ENCODE data around the gene ZBTB45. TPM values are rescaled to one million over a fixed set of nuclear protein-coding genes. Genes with fewer than 3 reads are reported as not detected.
A peak's percentile ranks its signal among the peaks of the same experiment; 100 is the strongest.

The ZBTB45 gene
- total RNA-seq, 1 donor from 2014 or later: 2.2 TPM

DNA sequence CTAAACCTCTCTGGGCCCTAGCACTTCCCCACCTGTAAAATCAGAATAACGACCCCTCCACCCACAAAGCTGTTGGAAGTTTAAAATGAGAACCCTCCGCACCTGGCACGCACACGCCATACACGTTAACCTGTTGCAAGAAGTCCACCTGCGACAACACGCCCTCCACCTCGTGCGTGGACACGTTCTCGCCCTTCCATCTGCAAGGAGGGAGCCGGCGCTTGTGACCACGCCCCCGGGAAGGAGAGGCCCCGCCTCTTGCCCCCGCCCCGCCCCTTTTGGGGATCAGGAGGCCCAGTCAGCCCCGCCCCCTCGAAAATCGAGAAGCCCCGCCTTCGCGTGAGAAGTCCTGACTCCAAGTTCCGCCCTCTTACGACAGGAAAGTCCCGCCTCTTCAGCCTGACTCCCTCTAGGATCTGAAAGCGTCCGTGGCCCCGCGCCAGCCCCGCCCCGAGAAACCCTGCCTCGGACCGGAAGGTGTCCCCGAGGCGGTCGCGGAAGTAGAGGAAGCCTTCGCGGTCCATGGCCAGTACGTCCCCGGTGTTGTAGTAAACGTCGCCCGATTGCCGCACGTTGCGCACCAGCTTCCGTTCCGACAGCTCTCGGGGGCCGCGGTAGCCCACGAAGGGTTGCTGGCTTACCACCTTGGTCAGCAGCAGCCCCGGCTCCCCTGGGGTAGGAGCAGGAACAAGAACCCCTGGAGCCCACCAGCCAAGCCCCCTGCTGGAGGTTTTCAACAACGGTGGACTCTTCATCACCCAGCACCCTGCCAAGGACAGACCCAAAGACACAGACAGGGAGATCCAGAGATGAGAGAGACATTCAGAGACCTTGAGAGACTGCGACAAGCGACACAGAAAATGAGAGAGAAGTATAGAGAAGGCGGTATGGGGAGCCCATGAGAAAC, 20.3 kb downstream of the ZBTB45 start:
- H3K4me3 ChIP-seq: peak overlapping the region; percentile 68
- TF ChIP-seq EZH2 (IDR thresholded peaks at IDR 0.05): peak; percentile 13
- TF ChIP-seq, protein P1, sequence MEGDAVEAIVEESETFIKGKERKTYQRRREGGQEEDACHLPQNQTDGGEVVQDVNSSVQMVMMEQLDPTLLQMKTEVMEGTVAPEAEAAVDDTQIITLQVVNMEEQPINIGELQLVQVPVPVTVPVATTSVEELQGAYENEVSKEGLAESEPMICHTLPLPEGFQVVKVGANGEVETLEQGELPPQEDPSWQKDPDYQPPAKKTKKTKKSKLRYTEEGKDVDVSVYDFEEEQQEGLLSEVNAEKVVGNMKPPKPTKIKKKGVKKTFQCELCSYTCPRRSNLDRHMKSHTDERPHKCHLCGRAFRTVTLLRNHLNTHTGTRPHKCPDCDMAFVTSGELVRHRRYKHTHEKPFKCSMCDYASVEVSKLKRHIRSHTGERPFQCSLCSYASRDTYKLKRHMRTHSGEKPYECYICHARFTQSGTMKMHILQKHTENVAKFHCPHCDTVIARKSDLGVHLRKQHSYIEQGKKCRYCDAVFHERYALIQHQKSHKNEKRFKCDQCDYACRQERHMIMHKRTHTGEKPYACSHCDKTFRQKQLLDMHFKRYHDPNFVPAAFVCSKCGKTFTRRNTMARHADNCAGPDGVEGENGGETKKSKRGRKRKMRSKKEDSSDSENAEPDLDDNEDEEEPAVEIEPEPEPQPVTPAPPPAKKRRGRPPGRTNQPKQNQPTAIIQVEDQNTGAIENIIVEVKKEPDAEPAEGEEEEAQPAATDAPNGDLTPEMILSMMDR (IDR thresholded peaks at IDR 0.05): peak; percentile 50
- no peak for TF ChIP-seq EZH2phosphoT487 (IDR thresholded peaks at IDR 0.05)
- peak overlapping the region; percentile 98 for H3K4me2 ChIP-seq
- H3K9ac ChIP-seq: peak overlapping the region; percentile 65
- H3K27me3 ChIP-seq: no peaks in the 10 kb centered on the region
- H3K4me1 ChIP-seq: peaks cover 4% of the 10 kb centered on the region
- H3K79me2 ChIP-seq (ENCODE audit: low read depth): peaks cover 6% of the 10 kb centered on the region
- no peaks in the 10 kb centered on the region for H4K20me1 ChIP-seq (ENCODE audit: low read depth)
- Mint-ChIP-seq H3K4me1 (peaks cover 11% of the 10 kb centered on the region), H3K27ac (peak overlapping the region; percentile 1), H3K4me3 (peak overlapping the region; percentile 84), H3K36me3 (no peaks in the 10 kb centered on the region), H3K27me3 (ENCODE audit: insufficient read depth, low read depth) (peaks cover 7% of the 10 kb centered on the region), H3K9me3 (peaks cover 6% of the 10 kb centered on the region)
- no peaks in the 10 kb centered on the region for H3K9me3 ChIP-seq (ENCODE audit: low read depth)
- peak overlapping the region; percentile 60 for H3K27ac ChIP-seq
- no peaks in the 10 kb centered on the region for H3K36me3 ChIP-seq
- peak overlapping the region; percentile 88 for H2AFZ ChIP-seq (replicated peaks)
- peaks cover 6% of the 10 kb centered on the region for H3F3A ChIP-seq (ENCODE audit: low read depth)
- peak; percentile 100 for DNase-seq (ENCODE audit: low spot score)

DNA sequence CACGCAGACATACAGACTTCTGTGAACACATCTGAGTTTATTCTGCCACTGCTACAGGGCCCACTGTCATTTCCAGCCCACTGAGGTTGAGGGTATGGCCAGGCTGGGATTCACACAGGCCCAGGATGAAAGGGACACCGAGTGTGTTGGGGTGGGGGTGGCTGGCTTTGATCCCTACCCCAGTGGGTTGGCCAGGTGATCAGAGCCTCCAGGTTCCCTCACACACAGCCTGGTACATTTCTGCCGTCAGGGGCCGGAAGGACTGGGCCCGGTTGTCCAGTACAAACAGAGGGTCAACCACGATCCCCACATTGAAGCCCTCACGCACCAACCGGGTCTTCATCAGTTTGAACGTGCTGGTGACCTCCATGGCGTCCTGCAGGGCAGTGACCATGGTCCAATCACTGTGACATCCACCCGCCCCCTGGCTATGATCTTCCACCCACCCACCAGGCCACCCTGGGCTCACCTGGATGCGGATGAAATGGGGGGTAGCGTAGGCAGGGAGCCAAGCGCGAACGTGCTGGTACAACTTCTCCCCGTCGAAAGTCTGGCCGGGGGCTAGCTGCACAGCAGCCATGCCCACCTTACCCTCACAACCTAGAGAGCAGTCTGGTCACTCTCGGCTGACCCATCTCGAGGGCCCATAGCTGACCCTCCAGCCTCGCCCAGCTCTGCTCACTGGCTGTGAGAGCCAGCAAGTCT, 21.1 kb downstream of the ZBTB45 start:
- H3K79me2 ChIP-seq (ENCODE audit: low read depth): peaks cover 6% of the 10 kb centered on the region
- H3F3A ChIP-seq (ENCODE audit: low read depth): peaks cover 6% of the 10 kb centered on the region
- peak overlapping the region; percentile 88 for H2AFZ ChIP-seq (replicated peaks)
- H3K9me3 Mint-ChIP-seq: peaks cover 6% of the 10 kb centered on the region
- no peaks in the 10 kb centered on the region for H4K20me1 ChIP-seq (ENCODE audit: low read depth)
- H3K4me1 Mint-ChIP-seq: peaks cover 11% of the 10 kb centered on the region
- peaks cover 4% of the 10 kb centered on the region for H3K4me1 ChIP-seq
- H3K4me3 Mint-ChIP-seq: peak overlapping the region; percentile 84
- DNase-seq (ENCODE audit: low spot score): no peak
- peak overlapping the region; percentile 68 for H3K4me3 ChIP-seq
- H3K27me3 ChIP-seq: no peaks in the 10 kb centered on the region
- no peak for TF ChIP-seq EZH2 (IDR thresholded peaks at IDR 0.05)
- TF ChIP-seq, protein P1 (IDR thresholded peaks at IDR 0.05): no peak
- no peak for TF ChIP-seq EZH2phosphoT487 (IDR thresholded peaks at IDR 0.05)
- H3K27ac ChIP-seq: no peak overlapping the region
- H3K36me3 ChIP-seq: no peaks in the 10 kb centered on the region
- peaks cover 7% of the 10 kb centered on the region for H3K27me3 Mint-ChIP-seq (ENCODE audit: insufficient read depth, low read depth)
- no peaks in the 10 kb centered on the region for H3K36me3 Mint-ChIP-seq
- H3K4me2 ChIP-seq: peak overlapping the region; percentile 98
- H3K9ac ChIP-seq: no peak overlapping the region
- H3K27ac Mint-ChIP-seq: no peak overlapping the region
- no peaks in the 10 kb centered on the region for H3K9me3 ChIP-seq (ENCODE audit: low read depth)

DNA sequence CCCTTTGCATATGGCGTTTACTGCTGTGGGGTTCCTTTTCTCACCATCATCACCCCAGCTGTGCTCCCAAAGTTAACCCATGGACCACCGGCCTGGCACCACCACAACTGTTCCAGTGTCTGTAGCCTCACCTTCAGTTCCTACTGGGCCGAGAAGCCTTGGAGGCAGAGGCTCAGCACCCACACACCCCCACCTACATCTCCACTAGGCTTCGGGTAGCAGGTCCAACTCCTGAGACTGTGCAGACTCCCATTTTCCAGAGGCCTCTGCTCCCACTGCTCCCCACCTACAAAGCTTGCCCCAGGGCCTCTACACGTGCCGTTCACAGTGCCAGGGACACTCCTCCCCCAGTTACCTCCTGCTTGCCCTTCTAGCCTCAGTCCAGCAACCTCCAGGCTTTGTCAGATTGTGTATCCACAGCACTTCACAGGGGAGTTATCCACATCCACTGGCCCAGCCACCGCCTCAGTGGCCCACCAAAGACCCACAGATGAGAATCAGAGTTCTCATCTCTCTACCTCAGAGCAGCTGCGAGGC, 21.9 kb downstream of the ZBTB45 start:
- Histone ChIP-seq H3K79me2 (ENCODE audit: low read depth) (peaks cover 6% of the 10 kb centered on the region), H3K4me3 (no peak overlapping the region), H3K9ac (no peak overlapping the region), H3F3A (ENCODE audit: low read depth) (peaks cover 6% of the 10 kb centered on the region), H3K4me1 (peaks cover 4% of the 10 kb centered on the region), H3K27ac (no peak overlapping the region), H3K4me2 (no peak overlapping the region), H2AFZ (replicated peaks) (no peak overlapping the region), H4K20me1 (ENCODE audit: low read depth) (no peaks in the 10 kb centered on the region), H3K9me3 (ENCODE audit: low read depth) (no peaks in the 10 kb centered on the region), H3K27me3 (no peaks in the 10 kb centered on the region), H3K36me3 (no peaks in the 10 kb centered on the region)
- DNase-seq (ENCODE audit: low spot score): no peak
- no peaks in the 10 kb centered on the region for H3K36me3 Mint-ChIP-seq
- no peak overlapping the region for H3K27ac Mint-ChIP-seq
- TF ChIP-seq, protein P1 (IDR thresholded peaks at IDR 0.05): no peak
- TF ChIP-seq EZH2 (IDR thresholded peaks at IDR 0.05) (no peak), EZH2phosphoT487 (IDR thresholded peaks at IDR 0.05) (no peak)
- H3K27me3 Mint-ChIP-seq (ENCODE audit: insufficient read depth, low read depth): peaks cover 7% of the 10 kb centered on the region
- peak overlapping the region; percentile 65 for H3K4me3 Mint-ChIP-seq
- H3K4me1 Mint-ChIP-seq: peaks cover 11% of the 10 kb centered on the region
- H3K9me3 Mint-ChIP-seq: peaks cover 6% of the 10 kb centered on the region

All from neural progenitor cell (in vitro differentiated cells).